Measurements from ENCODE around the gene MYO7B. TPM values are rescaled to one million over a fixed set of nuclear protein-coding genes. Genes with fewer than 3 reads are reported as not detected.

Gene MYO7B
- polyA plus RNA-seq, 4 donors: 85.6 to 617 (median 462) TPM

DNA sequence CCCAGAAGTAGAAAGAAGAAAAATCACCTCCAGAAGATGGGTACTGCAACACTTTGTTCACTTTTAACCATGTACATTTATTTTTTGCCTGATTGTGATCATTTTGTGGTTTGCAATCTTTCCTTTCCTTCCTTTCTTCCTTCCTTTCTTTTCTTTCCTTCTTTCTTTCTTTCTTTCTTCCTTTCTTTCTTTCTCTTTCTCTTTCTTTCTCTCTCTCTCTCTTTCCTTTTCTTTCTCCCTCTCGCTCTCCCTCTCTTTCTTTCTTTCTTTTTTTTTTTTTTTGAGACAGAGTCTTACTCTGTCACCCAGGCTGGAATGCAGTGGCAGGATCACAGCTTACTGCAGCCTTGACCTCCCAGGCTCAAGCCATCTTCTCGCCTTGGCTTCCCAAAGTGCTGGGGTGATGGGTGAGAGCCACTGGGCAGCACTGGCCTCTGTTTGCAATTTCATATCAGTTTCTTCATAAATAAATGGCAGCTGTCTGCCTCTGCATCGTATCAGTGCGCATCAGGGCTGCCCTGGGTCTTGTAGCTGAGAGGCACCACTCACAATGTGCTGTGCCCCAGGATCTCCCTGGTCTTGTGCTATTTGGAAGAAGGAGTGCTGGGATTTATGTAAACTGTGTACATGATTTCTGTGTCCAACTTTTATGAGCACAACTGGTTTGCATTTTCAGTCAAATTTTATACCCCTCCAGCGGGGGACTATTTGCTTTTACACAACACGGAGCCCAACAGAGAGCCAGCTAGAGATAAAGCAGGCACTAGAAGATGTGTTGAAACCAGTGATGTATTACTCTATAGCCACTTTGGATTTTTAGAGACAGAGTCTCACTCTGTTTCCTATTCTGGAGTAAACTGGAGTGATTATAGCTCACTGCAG is 146.7 kb downstream of the MYO7B start:
- Histone ChIP-seq H3K36me3 (ENCODE audit: control insufficient read depth in 3 of 3, insufficient read depth in 2 of 3, low read depth in 1 of 3, low read length in 3 of 3) (no peaks in the 10 kb centered on the region), H3K27ac (ENCODE audit: low read depth in 1 of 3, low read length in 2 of 3) (no peak overlapping the region), H3K4me1 (ENCODE audit: control insufficient read depth in 3 of 3, insufficient read depth in 2 of 3, low read depth in 1 of 3, low read length in 2 of 3) (no peaks in the 10 kb centered on the region), H3K4me3 (ENCODE audit: low read depth in 1 of 3, low read length in 3 of 3) (no peak overlapping the region), H3K27me3 (ENCODE audit: control insufficient read depth in 3 of 3, insufficient read depth in 3 of 3, low read length in 3 of 3) (peaks cover 0 to 31% (median 0%) of the 10 kb centered on the region in 3 donors), H3K9me3 (ENCODE audit: control insufficient read depth in 2 of 2, insufficient read depth in 1 of 2, low read depth in 1 of 2, low read length in 1 of 2) (no peaks in the 10 kb centered on the region)
- DNase-seq (no peak), FAIRE-seq (no peak)
- WGBS, 3 donors: 85 to 88% (median 88%) methylated on average over 6 of the region's 6 CpGs

DNA sequence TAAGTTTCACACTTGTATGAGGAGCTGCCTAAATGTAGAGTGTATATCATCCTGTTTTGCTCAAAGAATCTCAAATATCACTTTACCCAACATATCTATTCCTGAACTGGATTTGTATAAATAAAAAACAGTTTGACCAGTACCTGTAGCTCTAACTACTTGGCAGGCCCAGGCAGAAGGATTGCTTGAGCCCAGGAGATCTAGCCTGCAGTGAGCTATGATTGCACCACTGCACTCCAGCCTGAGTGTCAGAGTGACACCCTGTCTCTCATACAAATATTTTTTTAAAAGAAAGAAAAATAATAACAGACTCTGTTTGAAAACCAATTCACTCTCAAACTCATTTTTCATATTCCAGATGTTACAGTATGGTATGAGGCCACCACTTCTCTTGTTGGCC is 147.6 kb downstream of the MYO7B start:
- no peak overlapping the region for H3K4me3 ChIP-seq (ENCODE audit: low read depth in 1 of 3, low read length in 3 of 3)
- H3K36me3 ChIP-seq (ENCODE audit: control insufficient read depth in 3 of 3, insufficient read depth in 2 of 3, low read depth in 1 of 3, low read length in 3 of 3): no peaks in the 10 kb centered on the region
- no peak overlapping the region for H3K27ac ChIP-seq (ENCODE audit: low read depth in 1 of 3, low read length in 2 of 3)
- H3K9me3 ChIP-seq (ENCODE audit: control insufficient read depth in 2 of 2, insufficient read depth in 1 of 2, low read depth in 1 of 2, low read length in 1 of 2): no peaks in the 10 kb centered on the region
- DNase-seq (no peak), FAIRE-seq (no peak)
- no peaks in the 10 kb centered on the region for H3K4me1 ChIP-seq (ENCODE audit: control insufficient read depth in 3 of 3, insufficient read depth in 2 of 3, low read depth in 1 of 3, low read length in 2 of 3)
- H3K27me3 ChIP-seq (ENCODE audit: control insufficient read depth in 3 of 3, insufficient read depth in 3 of 3, low read length in 3 of 3): peaks cover 0 to 24% (median 0%) of the 10 kb centered on the region in 3 donors

DNA sequence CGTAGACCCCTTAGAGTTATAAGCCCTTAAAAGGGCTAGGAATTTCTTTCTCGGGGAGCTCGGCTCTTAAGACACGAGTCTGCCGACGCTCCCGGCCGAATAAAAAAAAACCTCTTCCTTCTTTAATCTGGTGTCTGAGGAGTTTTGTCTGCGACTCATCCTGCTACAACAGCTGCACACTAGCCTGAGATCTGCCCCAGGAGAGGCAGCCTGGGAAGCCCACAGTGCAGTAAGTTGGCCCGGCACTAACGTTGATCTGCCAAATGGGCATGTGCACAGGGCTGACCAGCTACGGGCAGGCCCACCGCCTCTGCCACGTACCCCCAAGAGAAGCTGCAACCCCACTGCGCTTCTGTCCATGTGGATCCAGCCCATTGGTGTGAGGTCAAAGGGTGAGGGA is 148.3 kb downstream of the MYO7B start:
- Histone ChIP-seq H3K4me3 (ENCODE audit: low read depth in 1 of 3, low read length in 3 of 3) (no peak overlapping the region), H3K27ac (ENCODE audit: low read depth in 1 of 3, low read length in 2 of 3) (no peak overlapping the region), H3K9me3 (ENCODE audit: control insufficient read depth in 2 of 2, insufficient read depth in 1 of 2, low read depth in 1 of 2, low read length in 1 of 2) (no peaks in the 10 kb centered on the region), H3K27me3 (ENCODE audit: control insufficient read depth in 3 of 3, insufficient read depth in 3 of 3, low read length in 3 of 3) (peaks cover 0 to 17% (median 0%) of the 10 kb centered on the region in 3 donors), H3K36me3 (ENCODE audit: control insufficient read depth in 3 of 3, insufficient read depth in 2 of 3, low read depth in 1 of 3, low read length in 3 of 3) (no peaks in the 10 kb centered on the region), H3K4me1 (ENCODE audit: control insufficient read depth in 3 of 3, insufficient read depth in 2 of 3, low read depth in 1 of 3, low read length in 2 of 3) (no peaks in the 10 kb centered on the region)
- WGBS, 3 donors: 62 to 93% (median 85%) methylated on average over 15 of the region's 15 CpGs
- FAIRE-seq (no peak), DNase-seq (no peak)

DNA sequence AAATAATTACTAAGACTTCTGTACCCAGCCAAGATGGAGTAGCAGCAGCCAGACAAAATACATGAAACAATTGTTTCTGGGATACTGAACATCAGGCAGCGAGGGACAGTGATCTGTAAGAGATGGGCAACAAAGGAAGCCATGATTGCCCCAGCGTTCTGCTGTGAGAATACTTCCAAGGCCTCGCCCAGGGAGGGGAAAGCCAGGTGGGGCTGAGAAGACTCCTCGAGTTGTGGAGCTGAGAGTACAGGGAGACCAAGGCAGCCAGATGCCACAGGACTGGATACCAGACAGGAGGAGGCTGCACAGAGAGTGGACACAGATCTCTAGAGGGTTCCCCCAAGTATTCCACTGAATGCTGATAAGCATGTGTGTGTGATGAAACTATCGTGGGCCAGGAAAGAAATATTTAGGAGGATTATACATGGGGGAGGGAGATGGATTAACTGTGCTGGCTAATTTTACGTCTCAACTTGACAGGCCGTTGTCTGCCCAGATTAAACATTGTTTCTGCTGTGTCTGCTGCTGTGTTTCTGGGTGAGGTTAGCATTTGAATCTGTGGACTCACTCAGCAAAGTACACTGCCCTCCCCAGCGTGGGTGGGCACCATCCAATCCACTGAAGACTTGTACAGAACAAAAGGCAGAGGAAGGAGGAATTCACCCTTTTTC is 150.1 kb downstream of the MYO7B start:
- Histone ChIP-seq H3K27ac (ENCODE audit: low read depth in 1 of 3, low read length in 2 of 3) (no peak overlapping the region), H3K27me3 (ENCODE audit: control insufficient read depth in 3 of 3, insufficient read depth in 3 of 3, low read length in 3 of 3) (peaks cover 0 to 10% (median 0%) of the 10 kb centered on the region in 3 donors), H3K4me1 (ENCODE audit: control insufficient read depth in 3 of 3, insufficient read depth in 2 of 3, low read depth in 1 of 3, low read length in 2 of 3) (no peaks in the 10 kb centered on the region), H3K36me3 (ENCODE audit: control insufficient read depth in 3 of 3, insufficient read depth in 2 of 3, low read depth in 1 of 3, low read length in 3 of 3) (no peaks in the 10 kb centered on the region), H3K9me3 (ENCODE audit: control insufficient read depth in 2 of 2, insufficient read depth in 1 of 2, low read depth in 1 of 2, low read length in 1 of 2) (peaks cover 2 to 5% of the 10 kb centered on the region in 2 donors), H3K4me3 (ENCODE audit: low read depth in 1 of 3, low read length in 3 of 3) (no peak overlapping the region)
- DNase-seq (no peak), FAIRE-seq (no peak)
- WGBS, 3 donors: 57 to 70% (median 64%) methylated on average over 8 of the region's 8 CpGs

Other genes with a start within 250 kb of the MYO7B start
- 10 to 100 TPM; 13.8 to 38.9 (median 17.9) TPM for gene ERCC3, start 241.5 kb upstream of the MYO7B start, polyA plus RNA-seq
- gene MAP3K2, start 147.7 kb upstream of the MYO7B start, polyA plus RNA-seq: 10 to 100 TPM in 2 of 4 donors, 1 to 10 TPM in 2; 6.7 to 29.0 (median 10.8) TPM
- gene PROC, start 117.3 kb upstream of the MYO7B start, polyA plus RNA-seq: 10 to 100 TPM in 1 of 4 donors, 1 to 10 TPM in 3; 1.0 to 26.3 (median 4.9) TPM
- 10 to 100 TPM; 23.3 to 53.0 (median 47.8) TPM for gene IWS1, start 9.2 kb upstream of the MYO7B start, polyA plus RNA-seq
- under 1 TPM in 2 of 4 donors, not detected in 2; 0.18 to 0.56 TPM for gene GPR17, start 110.5 kb downstream of the MYO7B start, polyA plus RNA-seq
- 10 to 100 TPM in 2 of 4 donors, 1 to 10 TPM in 2; 2.2 to 39.5 (median 8.6) TPM for gene LIMS2, start 139.8 kb downstream of the MYO7B start, polyA plus RNA-seq
- 1 to 10 TPM in 3 of 4 donors, not detected in 1; 3.8 to 7.4 (median 4.7) TPM for gene SFT2D3, start 165.8 kb downstream of the MYO7B start, polyA plus RNA-seq

Data from small intestine (tissue), 7 donors.